ENCODE results near the gene GLO1. TPM values are rescaled to one million over a fixed set of nuclear protein-coding genes. Genes with fewer than 3 reads are reported as not detected.

The GLO1 gene
- polyA plus RNA-seq, 1 experiment, result 41.9 TPM

- CTCF ChIA-PET, result no interaction called here
- peak; percentile 8 for DNase-seq (ENCODE audit: low read depth)
- no peak overlapping the region for H3K4me3 ChIP-seq (ENCODE audit: low read depth, low read length)
- peak; percentile 79 for TF ChIP-seq CTCF (IDR thresholded peaks at IDR 0.05; ENCODE audit: insufficient read depth, low read depth, low read length)
- POLR2A ChIA-PET, result no interaction called here
- no peaks in the 10 kb centered on the region for H3K36me3 ChIP-seq (ENCODE audit: control insufficient read depth, insufficient read depth, low read length)
- no peaks in the 10 kb centered on the region for H3K27me3 ChIP-seq (ENCODE audit: control insufficient read depth, insufficient read depth, low read length)
Measured at GRCh38 chr6:38671885-38672467, 31.0 kb downstream of the GLO1 start.

GRCh38 chr6:38658418-38659167, 44.4 kb downstream of the GLO1 start:
- H3K4me3 ChIP-seq (ENCODE audit: low read depth, low read length), result no peak overlapping the region
- no peak for TF ChIP-seq CTCF (IDR thresholded peaks at IDR 0.05; ENCODE audit: insufficient read depth, low read depth, low read length)
- CTCF ChIA-PET, result no interaction called here
- POLR2A ChIA-PET, result no interaction called here
- no peaks in the 10 kb centered on the region for H3K36me3 ChIP-seq (ENCODE audit: control insufficient read depth, insufficient read depth, low read length)
- H3K27me3 ChIP-seq (ENCODE audit: control insufficient read depth, insufficient read depth, low read length), result no peaks in the 10 kb centered on the region
- no peak for DNase-seq (ENCODE audit: low read depth)

GRCh38 chr6:38656896-38657295, 46.0 kb downstream of the GLO1 start:
- CTCF ChIA-PET, result no interaction called here

GRCh38 chr6:38654263-38654662, 48.7 kb downstream of the GLO1 start:
- POLR2A ChIA-PET, result no interaction called here
- DNase-seq (ENCODE audit: low read depth), result no peak
- H3K27me3 ChIP-seq (ENCODE audit: control insufficient read depth, insufficient read depth, low read length), result no peaks in the 10 kb centered on the region
- TF ChIP-seq CTCF (IDR thresholded peaks at IDR 0.05; ENCODE audit: insufficient read depth, low read depth, low read length), result no peak
- no peaks in the 10 kb centered on the region for H3K36me3 ChIP-seq (ENCODE audit: control insufficient read depth, insufficient read depth, low read length)
- CTCF ChIA-PET, result no interaction called here
- H3K4me3 ChIP-seq (ENCODE audit: low read depth, low read length), result no peak overlapping the region

More at GRCh38 chr6:38656896-38657295, 46.0 kb downstream of the GLO1 start:
- H3K4me3 ChIP-seq (ENCODE audit: low read depth, low read length), result no peak overlapping the region
- H3K27me3 ChIP-seq (ENCODE audit: control insufficient read depth, insufficient read depth, low read length), result no peaks in the 10 kb centered on the region
- no peak for DNase-seq (ENCODE audit: low read depth)
- POLR2A ChIA-PET, result no interaction called here
- H3K36me3 ChIP-seq (ENCODE audit: control insufficient read depth, insufficient read depth, low read length), result no peaks in the 10 kb centered on the region
- no peak for TF ChIP-seq CTCF (IDR thresholded peaks at IDR 0.05; ENCODE audit: insufficient read depth, low read depth, low read length)

- CTCF ChIA-PET, result interaction anchor here (0.7 kb wide), 1 partner anchor 73 kb away, joined by 3 read pairs; no protein-coding TSS in a partner anchor
- no peaks in the 10 kb centered on the region for H3K27me3 ChIP-seq (ENCODE audit: control insufficient read depth, insufficient read depth, low read length)
- H3K36me3 ChIP-seq (ENCODE audit: control insufficient read depth, insufficient read depth, low read length), result no peaks in the 10 kb centered on the region
- POLR2A ChIA-PET, result no interaction called here
- no peak for TF ChIP-seq CTCF (IDR thresholded peaks at IDR 0.05; ENCODE audit: insufficient read depth, low read depth, low read length)
- no peak for DNase-seq (ENCODE audit: low read depth)
- no peak overlapping the region for H3K4me3 ChIP-seq (ENCODE audit: low read depth, low read length)
Measured at GRCh38 chr6:38651121-38651784, 51.7 kb downstream of the GLO1 start.

Data from BJ (cell line).